ENCODE measurements around the gene SPATA6. TPM values are rescaled to one million over a fixed set of nuclear protein-coding genes. Genes with fewer than 3 reads are reported as not detected.
"Not testable (repeated sequence)": the region's sequence is repeated elsewhere in the genome, so short reads cannot be mapped to it uniquely, and the experiment has no call there.

SPATA6 gene
- total and polyA plus RNA-seq, 2 of the 13 experiments (the other 11 are each of a cell fraction or from before 2014, with no cell fraction given), result 0.81 to 3.3 TPM

DNA sequence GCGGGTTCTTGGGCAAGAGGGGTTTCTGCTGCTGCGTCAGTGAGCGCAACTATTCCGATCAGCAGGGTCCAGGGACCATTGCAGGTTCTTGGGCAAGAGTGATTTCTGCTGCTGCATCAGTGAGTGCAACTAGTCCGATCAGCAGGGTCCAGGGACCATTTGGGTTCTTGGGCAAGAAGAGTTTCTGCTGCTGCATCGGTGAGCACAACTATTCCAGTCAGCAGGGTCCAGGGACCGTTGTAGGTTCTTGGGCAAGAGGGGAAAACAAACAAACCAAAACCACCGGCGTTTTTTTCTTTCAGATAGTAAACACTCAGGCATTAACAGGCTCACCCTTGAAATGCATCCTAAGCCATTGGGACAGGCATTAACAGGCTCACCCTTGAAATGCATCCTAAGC is 32.6 kb downstream of the SPATA6 start (continued):
- peak; percentile 37; the same call in 1 of the 2 replicates for TF ChIP-seq ZHX1 (CRISPR knock-in tag; IDR thresholded peaks at IDR 0.05; ENCODE audit: low read depth)
- peak; percentile 23; the same call in 1 of the 2 replicates for TF ChIP-seq ARID3A (IDR thresholded peaks at IDR 0.05; ENCODE audit: low read depth, low read length)
- TF ChIP-seq ZMYM4 (CRISPR knock-in tag; IDR thresholded peaks at IDR 0.05), result peak; percentile 32; the same call in 1 of the 2 replicates
- peak; percentile 63 for TF ChIP-seq TRIM24 (CRISPR knock-in tag; IDR thresholded peaks at IDR 0.05)
- no peak for TF ChIP-seq NAIF1 (CRISPR knock-in tag; IDR thresholded peaks at IDR 0.05; ENCODE audit: borderline replicate concordance)
- peak; percentile 9; the same call in 1 of the 2 replicates for TF ChIP-seq HNF4G (IDR thresholded peaks at IDR 0.05; ENCODE audit: borderline replicate concordance, low read depth, low read length)
- TF ChIP-seq HNF4G (CRISPR knock-in tag; IDR thresholded peaks at IDR 0.05; ENCODE audit: borderline replicate concordance, low read depth), result no peak
- peak; percentile 90 for TF ChIP-seq CEBPB (IDR thresholded peaks at IDR 0.05; ENCODE audit: borderline replicate concordance, low read depth, low read length)
- peak in 1 of 2 experiments; percentile 85; a peak in 2 of 4 replicates for TF ChIP-seq EP300 (IDR thresholded peaks at IDR 0.05; ENCODE audit: low read depth in 2 of 2, low read length in 2 of 2)
- TF ChIP-seq EP300 (CRISPR knock-in tag; IDR thresholded peaks at IDR 0.05; ENCODE audit: borderline replicate concordance), result no peak
- TF ChIP-seq PCBP1 (IDR thresholded peaks at IDR 0.05; ENCODE audit: borderline replicate concordance, low read depth, low read length), result no peak
- TF ChIP-seq ZBTB3 (CRISPR knock-in tag; IDR thresholded peaks at IDR 0.05; ENCODE audit: borderline replicate concordance, low read depth), result no peak
- TF ChIP-seq ZNF572 (CRISPR knock-in tag; IDR thresholded peaks at IDR 0.05), result no peak

DNA sequence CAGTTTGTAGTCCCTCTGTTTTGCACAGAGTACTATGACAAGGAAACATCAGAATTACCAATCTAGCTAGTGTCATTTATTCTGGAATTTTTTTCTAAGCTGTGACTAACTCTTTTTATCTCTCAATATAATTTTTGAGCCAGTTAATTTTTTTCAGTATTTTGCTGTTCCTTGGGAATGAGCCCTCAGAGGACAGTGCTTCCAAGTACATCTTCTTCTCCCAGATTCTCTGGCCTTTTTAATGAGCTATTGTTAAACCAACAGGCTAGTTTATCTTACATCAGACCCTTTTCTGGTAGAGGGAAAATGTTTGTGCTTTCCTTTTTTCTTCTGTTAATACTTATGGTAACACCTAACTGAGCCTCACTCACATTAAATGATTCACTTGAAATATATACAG is 34.6 kb downstream of the SPATA6 start:
- H3K27ac ChIP-seq (ENCODE audit: extremely low read length, insufficient read depth, low read length); H3K36me3 ChIP-seq (replicated peaks in 1 of 2; ENCODE audit: control insufficient read depth in 1 of 2, insufficient read depth in 2 of 2, low read length in 2 of 2); POLR2A ChIA-PET; CTCF ChIA-PET (ENCODE audit: low intra/inter-chr PET ratio, low total read pairs); H2AFZ ChIP-seq (ENCODE audit: low read length); H3K9me3 ChIP-seq (ENCODE audit: low read length); H3K4me3 ChIP-seq (replicated peaks in 1 of 3; ENCODE audit: insufficient read depth in 1 of 3, low read depth in 2 of 3, low read length in 3 of 3); H4K20me1 ChIP-seq (ENCODE audit: insufficient read depth, low read length); H3K27me3 ChIP-seq (ENCODE audit: control insufficient read depth in 1 of 2, insufficient read depth in 2 of 2, low read length in 2 of 2); H3K79me2 ChIP-seq (ENCODE audit: insufficient read depth, low read length); intact Hi-C loops (cut with micrococcal nuclease; ENCODE audit: unreplicated experiment); BruUV-seq (replicated peaks); ATAC-seq; in situ Hi-C loops (cut with HindIII; ENCODE audit: extremely low pct_ligation_motif_present, low pct_unique_long_range_greater_than_20kb); FAIRE-seq; DNase-seq (ENCODE audit: low spot score); H3K4me2 ChIP-seq (ENCODE audit: low read depth, low read length); H3K9ac ChIP-seq (ENCODE audit: insufficient read depth, low read depth, low read length): not testable (repeated sequence)
- H3K4me1 ChIP-seq (ENCODE audit: insufficient read depth, low read length), result peaks cover 24% of the 10 kb centered on the region

All from HepG2 (cell line).